Mesenchymal stem cell (in vitro differentiated cells and primary cell): ENCODE measurements around the gene IRS1.
A peak's percentile ranks its signal among the peaks of the same experiment; 100 is the strongest.

Experiments used
- DNase-seq: peaks from one replicate; pipeline ENCODE4 v3.0.0-alpha.2; 2013
- H2AFZ ChIP-seq: one replicate; pipeline ENCODE4 v1.6.1; 2013; ENCODE audit warnings: low read depth, mild to moderate bottlenecking, control low read depth, inconsistent platforms, low read length, moderate library complexity
- H2AK5ac ChIP-seq: 2 replicates; pipeline ENCODE4 v1.6.1; 2013; ENCODE audit warnings: low read length, moderate library complexity, mild to moderate bottlenecking, inconsistent platforms; ENCODE audit not compliant: severe bottlenecking
- H2BK120ac ChIP-seq: one replicate; pipeline ENCODE4 v1.6.1; 2013; ENCODE audit warnings: low read depth, mild to moderate bottlenecking, inconsistent platforms, low read length, moderate library complexity
- H2BK12ac ChIP-seq, 2 experiments: one replicate each; pipeline ENCODE4 v1.6.1; 2013; ENCODE audit warnings: inconsistent platforms in 2 of 2, low read length in 2 of 2, mild to moderate bottlenecking in 2 of 2, moderate library complexity in 2 of 2, control low read depth in 1 of 2
- H2BK15ac ChIP-seq: one replicate; pipeline ENCODE4 v1.6.1; 2013; ENCODE audit warnings: mild to moderate bottlenecking, low read depth, inconsistent platforms; ENCODE audit not compliant: poor library complexity, severe bottlenecking
- H2BK5ac ChIP-seq: 2 replicates; pipeline ENCODE4 v1.6.1; 2013; ENCODE audit warnings: low read depth, mild to moderate bottlenecking, low read length, control low read depth, inconsistent platforms; ENCODE audit not compliant: poor library complexity, severe bottlenecking
- H3K14ac ChIP-seq, 2 experiments: one replicate each; pipeline ENCODE4 v1.6.1; 2013; ENCODE audit warnings: inconsistent platforms in 2 of 2, low read length in 2 of 2, control low read depth in 1 of 2, mild to moderate bottlenecking in 1 of 2, moderate library complexity in 1 of 2
- H3K18ac ChIP-seq, 2 experiments: one replicate each; pipeline ENCODE4 v1.6.1; 2013; ENCODE audit warnings: inconsistent platforms in 2 of 2, low read length in 2 of 2, control low read depth in 1 of 2, low read depth in 1 of 2, mild to moderate bottlenecking in 1 of 2
- H3K23ac ChIP-seq, 2 experiments: one replicate each; pipeline ENCODE4 v1.6.1; 2013; ENCODE audit warnings: inconsistent platforms in 2 of 2, low read length in 2 of 2, mild to moderate bottlenecking in 2 of 2, moderate library complexity in 2 of 2, control low read depth in 1 of 2
- H3K27ac ChIP-seq: 2 replicates; pipeline ENCODE4 v1.5.1; 2013; ENCODE audit warnings: mild to moderate bottlenecking, moderate library complexity, low read length, control low read depth, inconsistent platforms; ENCODE audit not compliant: poor library complexity, severe bottlenecking
- H3K27me3 ChIP-seq, 2 experiments: 2 replicates each; pipeline versions ENCODE4 v1.6.1 to v1.7.0; 2013; ENCODE audit warnings: low read length in 2 of 2, mild to moderate bottlenecking in 2 of 2, moderate library complexity in 2 of 2, control low read depth in 1 of 2, inconsistent platforms in 1 of 2; ENCODE audit not compliant: control insufficient read depth in 1 of 2, insufficient read depth in 1 of 2
- H3K36me3 ChIP-seq, 2 experiments: 2 replicates each; pipeline versions ENCODE4 v1.6.1 to v1.7.0; 2013; ENCODE audit warnings: low read length in 2 of 2, control low read depth in 1 of 2, inconsistent platforms in 1 of 2, low read depth in 1 of 2, mild to moderate bottlenecking in 1 of 2; ENCODE audit not compliant: insufficient read depth in 2 of 2, control insufficient read depth in 1 of 2
- H3K4ac ChIP-seq, 2 experiments: one replicate each; pipeline ENCODE4 v1.6.1; 2013; ENCODE audit warnings: inconsistent platforms in 2 of 2, low read length in 2 of 2, mild to moderate bottlenecking in 2 of 2, moderate library complexity in 2 of 2, control low read depth in 1 of 2, low read depth in 1 of 2
- H3K4me1 ChIP-seq: 2 replicates; pipeline ENCODE4 v1.6.1; 2013; ENCODE audit warnings: low read depth, low read length, control low read depth; ENCODE audit not compliant: control insufficient read depth, insufficient read depth
- H3K4me2 ChIP-seq: 2 replicates; pipeline ENCODE4 v1.6.1; 2013; ENCODE audit warnings: low read length, mild to moderate bottlenecking, inconsistent platforms; ENCODE audit not compliant: poor library complexity, severe bottlenecking
- H3K4me3 ChIP-seq, 2 experiments: 2 replicates each; pipeline versions ENCODE4 v1.5.1 to v1.7.0; 2013; ENCODE audit warnings: low read length in 2 of 2, mild to moderate bottlenecking in 2 of 2, control low read depth in 1 of 2, low read depth in 1 of 2; ENCODE audit not compliant: insufficient read depth in 1 of 2
- H3K79me1 ChIP-seq: replicated peaks from 2 replicates; pipeline ENCODE4 v1.6.1; 2013; ENCODE audit warnings: mild to moderate bottlenecking, control low read depth, low read length, inconsistent platforms; ENCODE audit not compliant: poor library complexity, severe bottlenecking
- H3K9ac ChIP-seq: 2 replicates; pipeline ENCODE4 v1.7.0; 2013; ENCODE audit warnings: mild to moderate bottlenecking, low read length, moderate library complexity
- H3K9me3 ChIP-seq: 2 replicates; pipeline ENCODE4 v1.7.0; 2013; ENCODE audit warnings: mild to moderate bottlenecking, low read length; ENCODE audit not compliant: control insufficient read depth
- H4K8ac ChIP-seq: one replicate; pipeline ENCODE4 v1.6.1; 2013; ENCODE audit warnings: inconsistent platforms, mild to moderate bottlenecking, low read length, moderate library complexity
- H4K91ac ChIP-seq: one replicate; pipeline ENCODE4 v1.6.1; 2013; ENCODE audit warnings: mild to moderate bottlenecking, low read length, inconsistent platforms
- WGBS: methylation state at CpG from one replicate; pipeline ENCODE4 v1.1.7; 2013; ENCODE audit warnings: mixed read lengths; 5-methylcytosine and 5-hydroxymethylcytosine counted together

The IRS1 gene

DNA sequence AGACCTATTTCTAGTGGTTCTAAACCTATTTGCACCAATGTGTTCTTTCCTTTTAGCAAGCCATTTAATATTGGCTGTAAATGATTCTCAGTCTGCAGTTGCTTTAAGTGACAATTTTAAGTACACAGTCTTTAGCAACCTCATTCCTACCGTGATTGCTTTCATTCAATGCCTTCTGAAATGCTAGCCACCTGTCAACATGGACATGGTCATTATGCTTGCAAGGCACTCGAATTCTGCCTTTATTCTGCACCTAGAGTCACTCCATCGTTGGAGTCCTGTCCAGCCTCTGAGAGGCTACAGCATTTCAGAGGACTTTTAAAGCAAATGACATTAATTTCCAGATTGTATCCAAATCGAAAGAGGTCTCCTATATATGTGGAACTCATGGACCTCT, 115.1 kb downstream of the IRS1 start:
- no peaks in the 10 kb centered on the region for H3K79me1 ChIP-seq
- H3K4ac ChIP-seq, result peak overlapping the region in 1 of 2 experiments; percentile 13
- no peak overlapping the region for H2AFZ ChIP-seq
- H3K4me2 ChIP-seq, result no peak overlapping the region
- H4K8ac ChIP-seq, result no peak overlapping the region
- H2AK5ac ChIP-seq, result no peak overlapping the region
- no peak overlapping the region for H2BK5ac ChIP-seq
- no peak overlapping the region for H2BK15ac ChIP-seq
- peaks cover 3% of the 10 kb centered on the region for H3K9me3 ChIP-seq
- H3K4me1 ChIP-seq, result no peaks in the 10 kb centered on the region
- H2BK12ac ChIP-seq, result no peak overlapping the region
- no peak overlapping the region for H2BK120ac ChIP-seq
- H3K4me3 ChIP-seq, result no peak overlapping the region
- no peak for DNase-seq
- H4K91ac ChIP-seq, result no peak overlapping the region
- no peak overlapping the region for H3K9ac ChIP-seq
- H3K14ac ChIP-seq, result no peak overlapping the region
- no peaks in the 10 kb centered on the region for H3K36me3 ChIP-seq
- H3K27ac ChIP-seq, result no peak overlapping the region
- 87% methylated on average over 4 of the region's 4 CpGs for WGBS
- H3K27me3 ChIP-seq, result no peaks in the 10 kb centered on the region
- H3K23ac ChIP-seq, result no peak overlapping the region
- H3K18ac ChIP-seq, result no peak overlapping the region

DNA sequence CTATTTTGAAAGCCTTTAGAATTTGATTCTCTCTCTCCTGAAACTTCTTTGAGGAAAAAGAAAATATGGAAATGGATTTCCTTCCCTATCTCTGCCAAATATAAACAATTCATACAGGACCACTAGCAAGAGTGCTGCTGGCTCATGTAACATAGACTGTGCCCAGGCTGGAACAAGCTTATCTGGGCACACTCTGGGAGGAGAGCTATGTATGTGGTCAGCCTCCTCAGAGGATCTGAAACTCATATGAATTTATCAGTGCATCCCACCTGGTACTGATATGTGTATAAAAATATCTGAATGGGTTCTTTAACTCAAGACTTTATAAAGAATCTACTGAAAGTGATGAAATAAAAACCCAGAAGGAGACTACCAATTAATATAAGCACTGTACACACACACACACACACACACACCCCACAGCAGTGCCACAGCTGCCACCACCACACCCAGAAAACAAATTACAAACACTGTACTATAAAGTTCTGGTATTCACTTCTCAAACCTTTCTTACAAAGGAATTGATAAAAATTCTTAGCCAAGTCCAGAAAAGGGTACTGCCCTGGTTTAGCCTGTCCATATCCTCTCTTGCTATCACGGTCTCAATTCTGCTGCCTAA, 115.6 kb downstream of the IRS1 start:
- H2AFZ ChIP-seq, result peak overlapping the region; percentile 58
- H4K91ac ChIP-seq, result no peak overlapping the region
- DNase-seq, result no peak
- H3K4me3 ChIP-seq, result no peak overlapping the region
- H2BK5ac ChIP-seq, result no peak overlapping the region
- no peak overlapping the region for H3K9ac ChIP-seq
- no peak overlapping the region for H3K4me2 ChIP-seq
- no peaks in the 10 kb centered on the region for H3K36me3 ChIP-seq
- H2AK5ac ChIP-seq, result peak overlapping the region; percentile 36
- no peak overlapping the region for H3K4ac ChIP-seq
- H3K79me1 ChIP-seq, result no peaks in the 10 kb centered on the region
- no peak overlapping the region for H4K8ac ChIP-seq
- no peak overlapping the region for H3K18ac ChIP-seq
- H2BK12ac ChIP-seq, result no peak overlapping the region
- no peak overlapping the region for H2BK120ac ChIP-seq
- H3K27ac ChIP-seq, result no peak overlapping the region
- no peaks in the 10 kb centered on the region for H3K4me1 ChIP-seq
- no peak overlapping the region for H2BK15ac ChIP-seq
- WGBS, result 92% methylated on average over 1 of the region's 1 CpG
- no peaks in the 10 kb centered on the region for H3K27me3 ChIP-seq
- no peak overlapping the region for H3K23ac ChIP-seq
- H3K14ac ChIP-seq, result no peak overlapping the region
- H3K9me3 ChIP-seq, result peaks cover 3% of the 10 kb centered on the region

DNA sequence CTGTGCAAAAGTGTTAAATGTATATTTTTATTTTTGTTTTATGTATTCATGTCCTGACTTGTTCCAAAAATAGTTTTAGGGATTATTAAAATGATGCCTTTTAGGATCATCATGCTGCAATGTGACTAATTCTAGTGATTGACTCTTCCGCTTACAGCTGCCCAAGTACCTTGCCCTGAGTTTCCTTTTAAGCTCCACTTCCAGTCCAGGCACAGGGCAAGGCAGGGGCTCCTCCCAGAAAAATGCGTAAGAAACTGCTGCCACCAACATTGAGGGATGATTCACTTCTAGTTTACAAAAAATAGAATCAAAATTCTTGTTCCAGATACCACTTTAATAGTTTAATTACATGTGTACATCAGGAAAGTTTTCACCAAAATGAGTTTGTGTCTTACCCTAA, 116.4 kb downstream of the IRS1 start:
- H3K4me1 ChIP-seq, result no peaks in the 10 kb centered on the region
- H3K23ac ChIP-seq, result no peak overlapping the region
- no peak overlapping the region for H2BK15ac ChIP-seq
- no peak overlapping the region for H2BK12ac ChIP-seq
- H2BK5ac ChIP-seq, result no peak overlapping the region
- no peaks in the 10 kb centered on the region for H3K27me3 ChIP-seq
- H4K8ac ChIP-seq, result no peak overlapping the region
- peak overlapping the region; percentile 67 for H3K9ac ChIP-seq
- H3K9me3 ChIP-seq, result peaks cover 3% of the 10 kb centered on the region
- H2AK5ac ChIP-seq, result no peak overlapping the region
- H3K4ac ChIP-seq, result no peak overlapping the region
- H3K18ac ChIP-seq, result no peak overlapping the region
- H3K4me3 ChIP-seq, result no peak overlapping the region
- 89% methylated on average over 1 of the region's 2 CpGs for WGBS
- no peaks in the 10 kb centered on the region for H3K36me3 ChIP-seq
- H2AFZ ChIP-seq, result no peak overlapping the region
- no peak overlapping the region for H4K91ac ChIP-seq
- DNase-seq, result no peak
- no peaks in the 10 kb centered on the region for H3K79me1 ChIP-seq
- no peak overlapping the region for H3K14ac ChIP-seq
- no peak overlapping the region for H3K27ac ChIP-seq
- H2BK120ac ChIP-seq, result no peak overlapping the region
- H3K4me2 ChIP-seq, result no peak overlapping the region
